Hypothalamus (tissue), 51 donors: ENCODE measurements around the gene NDUFS2.
"Not testable (repeated sequence)": the region's sequence is repeated elsewhere in the genome, so short reads cannot be mapped to it uniquely, and the experiment has no call there.

Experiments
- DNase-seq, 51 donors: peaks; one replicate each; lab custom pipeline; 2025; lab: John Stamatoyannopoulos, UW

The NDUFS2 gene

DNA sequence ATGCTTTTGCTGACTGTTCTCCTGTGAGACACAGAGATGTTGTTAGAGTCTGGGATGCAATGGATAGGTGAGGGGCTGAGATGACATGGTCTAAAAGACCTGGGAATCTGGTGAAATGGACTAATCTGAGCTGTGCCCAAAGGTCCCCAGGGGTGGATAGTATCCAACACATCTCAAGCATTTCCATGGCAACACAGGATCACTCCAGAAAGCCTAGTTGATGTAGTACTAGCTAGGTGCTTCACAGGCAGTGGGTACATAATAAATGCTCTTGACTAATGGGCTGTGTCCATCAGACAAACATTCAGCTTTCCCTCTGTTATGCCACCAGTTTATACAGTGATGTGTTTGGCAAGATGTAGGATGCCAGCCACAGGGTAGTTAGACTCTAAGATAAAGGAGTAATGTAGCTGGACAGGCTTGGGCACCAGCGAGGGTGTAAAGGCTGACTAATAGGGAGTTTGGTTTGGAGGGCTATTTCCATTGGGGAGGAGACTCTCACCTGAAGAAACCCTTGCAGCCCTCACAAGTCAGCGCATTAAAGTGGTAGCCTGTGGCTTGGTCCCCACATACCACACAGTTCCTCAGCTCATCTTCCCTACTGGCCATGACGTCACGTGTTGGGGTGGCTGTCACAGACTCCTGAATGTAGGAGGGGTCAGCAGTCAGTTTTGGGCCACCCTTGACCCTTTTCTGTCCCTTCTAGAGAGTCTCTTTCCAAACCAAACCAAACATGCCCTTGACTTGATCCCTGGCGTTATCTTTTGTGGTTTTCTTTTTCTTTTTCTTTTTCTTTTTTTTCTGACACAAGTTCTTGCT is 34.0 kb downstream of the NDUFS2 start:
- no peak for DNase-seq

DNA sequence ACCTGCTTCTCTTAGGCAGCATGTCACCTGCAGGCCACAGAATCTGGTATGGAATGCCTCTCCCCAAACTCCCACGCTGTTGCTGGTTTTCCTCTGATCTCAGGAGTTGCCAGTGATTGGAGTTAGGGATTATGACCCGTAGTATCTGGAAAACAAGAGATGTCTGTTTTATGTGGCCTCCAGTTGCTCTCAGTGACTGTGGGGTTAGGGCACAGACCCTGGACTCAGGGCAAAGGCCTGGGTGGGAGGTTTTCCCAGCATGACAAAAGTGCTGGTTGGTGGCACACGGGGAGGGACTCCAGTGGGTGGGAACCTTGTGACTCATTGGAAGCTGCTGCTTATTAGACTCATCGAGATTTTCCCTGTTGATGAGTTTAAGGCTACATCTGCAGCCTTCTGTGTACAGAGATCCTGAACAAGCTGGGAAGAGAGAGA is 35.9 kb downstream of the NDUFS2 start, which contains the start of gene NR1I3:
Gene NR1I3, minus strand, starts transcription at position 165 of the 435 bp plus-strand sequence. CDS start 1,638 bp downstream, outside the sequence.
- peak in 2 of 51 donors; percentile 14 to 23 for DNase-seq

DNA sequence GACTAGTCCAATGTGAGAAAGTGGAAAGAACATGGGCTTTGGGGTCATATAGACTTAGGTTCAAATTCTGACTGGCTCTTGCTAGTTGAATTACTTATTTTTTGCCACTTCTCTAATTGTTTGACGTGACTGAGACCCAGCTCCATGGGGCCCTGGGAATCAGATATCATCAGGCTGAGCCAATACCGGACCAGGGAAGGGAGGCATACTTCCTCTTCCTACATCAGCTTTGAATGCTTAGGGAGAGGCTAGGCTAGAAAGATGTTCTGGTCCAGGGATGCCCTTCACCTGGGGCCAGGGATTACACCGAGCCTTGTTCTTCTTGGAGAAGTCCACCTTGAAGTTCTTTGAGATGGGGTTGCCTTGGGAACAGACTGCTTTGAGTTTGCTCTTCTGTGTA is 39.5 kb downstream of the NDUFS2 start:
- DNase-seq = no peak

DNA sequence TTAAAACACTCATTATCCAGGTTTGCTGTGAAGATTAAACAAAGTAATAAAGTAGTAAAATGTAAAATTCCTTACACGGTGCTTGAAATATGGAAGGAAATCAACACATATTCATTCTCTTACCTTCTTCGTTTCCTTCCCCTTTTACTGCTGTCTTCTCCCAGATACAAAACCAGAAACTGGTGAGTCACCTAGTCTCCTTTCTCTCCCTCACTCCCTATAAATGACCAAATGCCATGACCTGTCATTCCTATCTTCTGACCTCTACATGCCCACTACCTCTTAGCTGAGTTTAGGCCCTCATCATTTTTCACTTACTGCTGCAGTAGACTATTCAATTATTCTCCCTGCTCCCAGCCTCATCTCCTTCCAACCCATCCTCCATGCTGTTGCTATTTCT is 40.1 kb downstream of the NDUFS2 start:
- no peak for DNase-seq

DNA sequence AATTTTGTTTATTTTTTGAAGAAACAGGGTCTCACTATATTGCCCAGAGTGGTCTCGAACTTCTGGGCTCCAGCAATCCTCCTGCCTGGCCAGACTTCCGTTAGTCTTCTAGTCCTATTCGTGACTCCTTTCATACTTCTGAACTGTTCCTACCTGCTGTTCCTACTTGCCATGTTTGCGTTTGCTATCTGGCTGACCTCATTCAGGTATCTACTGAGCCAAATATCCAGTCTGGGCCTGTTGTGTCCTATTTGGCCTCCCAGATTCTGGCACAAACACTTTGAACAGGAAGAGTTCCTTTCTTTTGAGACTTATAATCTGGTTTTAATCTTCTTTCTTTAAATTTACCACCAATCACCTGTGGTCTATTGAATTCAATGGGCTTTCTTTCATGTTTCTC is 42.7 kb downstream of the NDUFS2 start:
- DNase-seq = no peak

DNA sequence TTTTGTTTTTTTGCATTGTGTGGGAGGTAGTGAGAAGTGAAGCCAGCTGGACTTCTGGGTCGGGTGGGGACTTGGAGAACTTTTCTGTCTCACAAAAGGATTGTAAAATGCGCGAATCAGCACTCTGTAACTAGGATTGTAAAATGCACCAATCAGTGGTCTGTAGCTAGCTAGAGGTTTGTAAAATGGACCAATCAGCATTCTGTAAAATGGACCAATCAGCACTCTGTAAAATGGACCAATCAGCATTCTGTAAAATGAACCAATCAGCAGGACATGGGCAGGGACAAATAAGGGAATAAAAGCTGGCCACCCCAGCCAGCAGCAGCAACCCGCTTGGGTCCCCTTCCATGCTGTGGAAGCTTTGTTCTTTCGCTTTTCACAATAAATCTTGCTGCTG is 47.9 kb downstream of the NDUFS2 start:
- DNase-seq = not testable (repeated sequence)

DNA sequence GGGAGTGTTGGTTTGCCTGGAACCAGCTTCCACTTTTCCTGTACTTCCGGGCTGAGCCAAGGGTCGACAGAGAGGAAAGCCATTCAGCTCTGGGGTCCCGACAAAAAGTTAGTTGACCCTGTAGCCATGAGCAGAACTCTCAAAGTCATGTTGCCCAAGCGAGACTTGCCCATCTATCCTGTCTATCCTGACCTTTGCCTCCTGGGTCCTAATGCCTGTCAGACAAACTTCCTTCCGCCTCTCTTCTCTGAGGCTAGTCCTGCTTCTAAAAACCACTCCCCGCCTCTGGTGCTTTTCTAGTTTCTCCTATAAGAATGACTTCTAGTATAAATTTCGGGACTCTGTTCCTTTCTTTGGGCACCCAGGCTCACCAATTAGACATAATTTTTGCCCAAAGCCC is 48.7 kb downstream of the NDUFS2 start:
- DNase-seq = no peak

DNA sequence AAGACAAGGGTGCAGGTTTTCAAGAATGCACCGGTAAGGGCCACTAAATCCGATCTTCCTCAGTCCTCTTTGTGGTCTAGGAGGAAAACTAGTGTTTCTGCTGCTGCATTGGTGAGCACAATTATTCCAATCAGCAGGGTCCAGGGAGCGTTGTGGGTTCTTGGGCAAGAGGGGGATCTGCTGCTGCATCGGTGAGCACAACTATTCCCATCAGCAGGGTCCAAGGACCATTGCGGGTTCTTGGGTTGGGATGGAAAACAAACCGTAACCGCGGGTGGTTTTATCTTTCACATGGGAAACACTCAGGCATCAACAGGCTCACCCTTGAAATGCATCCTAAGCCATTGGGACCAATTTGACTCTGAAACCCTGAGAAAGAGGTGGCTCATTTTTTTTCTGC is 49.4 kb downstream of the NDUFS2 start:
- no peak for DNase-seq

DNA sequence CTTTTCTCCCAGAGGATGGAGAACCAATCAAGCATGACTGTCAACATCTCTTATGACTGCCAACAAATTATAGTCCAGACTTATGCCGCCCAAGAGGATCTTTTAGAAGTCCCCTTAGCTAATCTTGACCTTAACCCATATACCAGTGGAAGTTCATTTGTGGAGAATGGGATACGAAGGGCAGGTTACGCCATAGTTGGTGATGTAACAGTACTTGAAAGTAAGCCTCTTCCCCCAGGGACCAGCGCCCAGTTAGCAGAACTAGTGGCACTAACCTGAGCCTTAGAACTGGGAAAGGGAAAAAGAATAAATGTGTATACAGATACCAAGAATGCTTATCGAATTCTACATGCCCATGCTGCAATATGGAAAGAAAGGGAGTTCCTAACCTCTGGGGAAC is 53.1 kb downstream of the NDUFS2 start:
- not testable (repeated sequence) for DNase-seq

DNA sequence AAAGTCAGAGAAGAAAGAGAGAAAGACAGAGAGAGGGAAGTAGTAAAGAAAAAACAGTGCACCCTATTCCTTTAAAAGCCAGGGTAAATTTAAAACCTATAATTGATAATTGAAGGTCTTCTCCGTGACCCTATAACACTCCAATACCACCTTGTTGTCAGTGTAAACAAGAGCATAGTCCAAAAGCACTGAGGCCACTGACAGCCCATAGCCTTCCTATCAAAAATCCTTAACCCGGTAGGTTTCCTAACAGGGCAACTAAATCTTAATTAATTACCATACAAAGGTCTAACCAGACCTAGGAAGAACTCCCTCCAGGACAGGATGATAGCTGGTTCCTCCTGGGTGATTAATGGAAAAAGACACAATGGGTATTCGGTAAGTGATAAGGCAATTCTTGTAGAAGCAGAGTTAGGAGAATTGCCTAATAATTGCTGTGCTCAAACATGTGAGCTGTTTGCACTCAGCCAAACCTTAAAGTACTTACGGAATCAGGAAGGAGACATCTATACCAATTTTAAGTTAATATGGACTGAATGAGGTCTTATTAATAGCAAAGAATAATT is 53.9 kb downstream of the NDUFS2 start:
- DNase-seq = not testable (repeated sequence)

DNA sequence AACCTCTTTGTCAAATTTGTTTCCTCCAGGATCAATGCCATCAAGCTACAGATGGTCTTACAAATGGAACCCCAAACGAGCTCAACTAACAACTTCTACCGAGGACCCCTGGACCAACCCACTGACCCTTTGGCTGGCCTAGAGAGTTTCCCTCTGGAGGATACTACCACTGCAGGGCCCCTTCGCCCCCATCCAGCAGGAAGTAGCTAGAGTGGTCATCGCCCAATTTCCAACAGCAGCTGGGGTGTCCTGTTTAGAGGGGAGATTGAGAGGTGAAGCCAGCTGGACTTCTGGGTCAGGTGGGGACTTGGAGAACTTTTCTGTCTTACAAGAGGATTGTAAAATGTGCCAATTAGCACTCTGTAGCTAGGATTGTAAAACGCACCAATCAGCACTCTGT is 54.9 kb downstream of the NDUFS2 start:
- DNase-seq = not testable (repeated sequence)

DNA sequence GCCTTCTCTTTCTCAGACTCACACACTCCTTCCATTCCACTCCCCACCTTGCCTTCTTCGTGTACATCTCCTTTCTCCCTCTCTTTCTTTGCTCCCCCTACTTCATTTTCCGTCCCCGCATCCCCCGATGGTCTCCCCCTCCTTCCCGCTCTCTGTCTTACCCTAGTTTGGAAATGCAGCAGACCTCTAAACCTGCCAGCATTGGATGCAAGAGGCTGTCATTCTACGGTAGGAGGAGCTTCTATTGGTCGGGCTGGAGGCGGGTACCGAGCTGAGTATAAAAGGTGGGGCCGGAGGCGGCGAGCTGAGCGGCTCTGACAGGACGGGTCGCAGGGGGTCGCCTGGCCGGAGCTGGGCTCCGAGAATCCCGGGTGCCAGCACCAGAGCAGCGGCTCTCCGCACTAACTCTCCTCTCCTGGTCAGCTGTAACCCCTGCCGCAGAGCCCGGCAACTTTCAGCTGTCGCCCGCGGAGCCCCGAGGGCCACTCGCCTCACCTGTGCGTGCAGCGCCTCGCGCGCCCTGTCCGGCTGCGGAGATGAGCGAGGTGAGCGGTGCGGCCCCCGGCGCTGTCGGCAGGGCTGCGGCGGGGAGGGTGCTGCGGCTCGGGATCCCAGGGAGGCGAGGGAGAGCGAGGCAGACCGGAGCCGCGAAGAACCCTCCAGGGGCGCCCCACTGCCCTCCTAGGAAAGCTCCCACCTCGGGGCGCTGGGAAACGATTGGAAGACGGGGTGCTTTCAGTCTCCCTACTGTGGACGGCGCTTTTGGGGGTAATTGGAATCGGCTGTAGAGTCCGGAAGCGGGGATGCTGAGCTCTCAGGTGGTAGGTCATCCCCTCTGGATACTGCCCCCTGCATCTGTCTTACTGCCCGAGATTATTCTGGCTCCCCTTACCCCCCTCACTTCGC is 56.5 kb downstream of the NDUFS2 start, which contains the start of gene PCP4L1:
Gene PCP4L1, plus strand, starts transcription at position 307 of the 906 bp plus-strand sequence. Its CDS starts 230 bp downstream, at position 537.
- DNase-seq = peak in 45 of 51 donors; percentile 4 to 80 (median 36)

DNA sequence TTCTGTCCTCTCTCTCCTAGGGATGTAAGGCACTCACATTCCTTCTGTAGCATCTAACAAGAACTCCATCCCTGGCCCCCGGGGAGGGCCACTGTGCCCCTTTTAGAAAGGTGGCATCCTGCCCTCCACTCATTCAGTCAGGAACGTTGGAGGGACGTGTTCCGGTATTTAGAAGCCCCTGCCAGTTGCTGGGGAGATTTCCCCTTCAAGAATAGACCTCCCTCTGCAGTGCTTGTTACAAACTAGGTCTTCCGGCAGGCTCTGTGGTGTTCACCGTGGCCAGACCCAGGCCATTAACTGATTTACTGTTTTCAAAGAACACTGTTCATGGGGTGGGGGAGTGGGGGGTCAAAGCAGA is 57.2 kb downstream of the NDUFS2 start:
- DNase-seq = no peak

DNA sequence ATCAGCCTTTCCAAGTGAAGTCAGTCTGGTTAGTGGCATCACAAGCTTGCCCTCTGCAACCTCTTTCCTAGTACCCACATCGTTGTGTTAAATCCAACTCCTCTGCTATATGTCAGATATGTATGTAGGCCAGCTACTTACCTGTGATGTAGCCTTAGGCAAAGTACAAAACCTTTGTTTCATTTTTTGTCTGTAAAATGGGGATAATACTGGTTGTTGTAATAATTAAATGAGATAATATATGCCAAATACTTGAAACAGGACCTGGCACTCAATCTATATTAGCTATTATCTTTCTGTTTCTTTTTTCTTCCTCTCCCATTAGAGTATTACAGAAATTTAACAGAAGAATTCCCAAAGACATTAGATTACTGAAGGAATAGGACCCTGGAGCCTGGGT is 57.6 kb downstream of the NDUFS2 start:
- no peak for DNase-seq

DNA sequence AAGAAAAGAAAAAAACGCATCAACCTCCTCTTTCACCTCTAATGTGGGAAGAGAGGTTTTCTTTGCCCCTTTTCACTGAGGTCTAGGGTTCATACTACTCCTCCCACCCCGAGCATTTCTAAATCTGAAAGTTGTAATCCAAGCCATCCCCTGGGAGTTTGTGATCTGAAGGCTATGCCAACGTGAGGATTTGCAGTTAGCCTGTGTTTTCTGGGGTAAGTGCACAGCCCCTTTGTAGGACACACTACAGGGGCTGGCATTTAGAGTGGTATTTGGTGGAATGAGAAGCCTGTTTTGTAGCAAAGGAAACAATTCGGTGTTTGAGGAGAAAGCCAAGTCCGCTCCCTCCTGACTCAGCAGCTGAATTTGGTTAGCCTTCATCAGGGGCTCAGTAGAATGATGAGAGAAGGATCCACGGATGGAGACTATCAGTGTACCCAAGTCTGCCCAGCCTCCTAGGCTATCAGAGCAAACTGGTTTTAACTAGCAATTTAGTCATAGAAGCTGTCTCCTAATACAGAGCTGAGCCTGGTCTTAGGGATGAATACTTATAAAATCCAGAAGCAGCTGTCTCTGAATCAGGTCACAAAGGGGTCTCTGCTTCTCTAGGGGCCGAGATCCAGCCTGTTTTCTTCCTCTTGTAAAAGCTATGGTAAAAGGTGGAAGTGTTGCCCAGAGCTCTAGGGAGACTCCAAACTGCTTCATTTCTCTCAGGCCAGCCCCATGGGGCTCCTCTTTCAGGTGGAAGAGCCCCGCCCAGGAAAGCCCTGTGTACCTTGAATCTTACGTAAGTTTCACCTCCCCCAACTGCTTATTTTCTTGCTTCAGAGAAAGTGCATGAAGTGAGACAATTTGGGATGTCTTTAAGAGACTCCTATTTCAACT is 58.5 kb downstream of the NDUFS2 start:
- DNase-seq = peak in 1 of 51 donors; percentile 16

DNA sequence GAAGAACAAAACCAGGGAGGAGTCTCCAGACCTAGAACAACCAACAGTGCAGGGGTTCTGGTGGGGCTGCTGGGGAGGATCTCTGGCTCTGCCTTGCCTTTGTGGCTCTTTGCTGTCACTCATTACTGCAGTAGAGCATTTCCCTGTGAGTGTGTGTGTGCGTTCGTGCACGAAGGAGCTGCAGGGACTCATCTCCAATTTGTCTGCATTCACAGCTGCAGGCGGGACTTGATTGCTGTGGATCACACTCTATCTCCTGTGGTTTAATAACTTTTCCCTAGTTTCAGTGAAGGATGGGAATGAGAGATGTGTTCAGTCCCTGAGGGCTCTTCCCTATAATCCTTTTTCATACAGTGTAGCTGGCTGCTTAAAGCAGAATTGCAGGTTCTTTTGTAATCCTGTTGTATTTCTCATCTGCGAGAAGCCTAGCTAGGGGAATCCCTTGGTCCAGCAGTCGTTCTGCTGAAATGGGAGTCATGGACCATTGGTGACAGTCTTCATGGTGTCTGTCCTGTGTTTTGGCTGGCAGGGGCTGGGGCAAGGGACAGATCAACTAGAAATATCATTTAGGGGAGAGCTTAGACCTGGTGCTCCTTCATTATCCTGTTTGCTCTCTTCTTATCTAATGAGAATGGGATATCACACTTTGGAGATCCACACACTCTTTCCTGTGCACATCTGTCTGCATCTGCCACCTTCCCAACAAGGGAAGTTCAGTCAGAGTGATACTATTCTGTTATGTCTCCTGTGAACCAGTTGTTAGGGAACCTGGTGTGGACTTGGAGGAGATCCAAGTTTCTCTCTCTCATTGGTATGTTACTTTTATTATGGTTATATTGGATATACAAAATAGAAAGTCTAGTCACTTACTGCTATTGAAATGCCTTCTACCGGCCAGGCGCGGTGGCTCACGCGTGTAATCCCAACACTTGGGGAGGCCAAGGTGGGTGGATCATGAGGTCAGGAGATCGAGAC is 59.4 kb downstream of the NDUFS2 start:
- peak in 2 of 51 donors; percentile 3 to 46 for DNase-seq
